ENCODE results near the gene GAL3ST1.

DNA sequence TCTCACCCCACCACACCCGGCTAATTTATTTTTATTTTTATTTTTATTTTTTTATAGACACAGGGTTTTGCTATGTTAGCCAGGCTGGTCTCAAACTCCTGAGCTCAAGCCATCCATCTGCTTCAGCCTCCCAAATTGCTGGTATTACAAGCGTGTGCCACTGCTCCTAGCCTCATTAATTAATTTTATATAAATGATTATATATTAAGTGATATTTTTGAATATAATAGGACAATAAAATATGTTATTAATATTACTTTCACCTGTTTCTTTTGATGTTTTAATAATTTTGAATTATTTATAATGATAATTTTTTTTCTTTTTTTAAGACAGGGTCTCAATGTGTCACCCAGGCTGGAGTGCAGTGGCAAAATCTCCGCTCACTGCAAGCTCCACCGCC is 66.8 kb downstream of the GAL3ST1 start:
- TF ChIP-seq, protein P1, sequence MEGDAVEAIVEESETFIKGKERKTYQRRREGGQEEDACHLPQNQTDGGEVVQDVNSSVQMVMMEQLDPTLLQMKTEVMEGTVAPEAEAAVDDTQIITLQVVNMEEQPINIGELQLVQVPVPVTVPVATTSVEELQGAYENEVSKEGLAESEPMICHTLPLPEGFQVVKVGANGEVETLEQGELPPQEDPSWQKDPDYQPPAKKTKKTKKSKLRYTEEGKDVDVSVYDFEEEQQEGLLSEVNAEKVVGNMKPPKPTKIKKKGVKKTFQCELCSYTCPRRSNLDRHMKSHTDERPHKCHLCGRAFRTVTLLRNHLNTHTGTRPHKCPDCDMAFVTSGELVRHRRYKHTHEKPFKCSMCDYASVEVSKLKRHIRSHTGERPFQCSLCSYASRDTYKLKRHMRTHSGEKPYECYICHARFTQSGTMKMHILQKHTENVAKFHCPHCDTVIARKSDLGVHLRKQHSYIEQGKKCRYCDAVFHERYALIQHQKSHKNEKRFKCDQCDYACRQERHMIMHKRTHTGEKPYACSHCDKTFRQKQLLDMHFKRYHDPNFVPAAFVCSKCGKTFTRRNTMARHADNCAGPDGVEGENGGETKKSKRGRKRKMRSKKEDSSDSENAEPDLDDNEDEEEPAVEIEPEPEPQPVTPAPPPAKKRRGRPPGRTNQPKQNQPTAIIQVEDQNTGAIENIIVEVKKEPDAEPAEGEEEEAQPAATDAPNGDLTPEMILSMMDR (IDR thresholded peaks at IDR 0.05; ENCODE audit: poor library complexity, severe bottlenecking) = no peak
- TF ChIP-seq TAF1 (IDR thresholded peaks at IDR 0.05; ENCODE audit: low read depth) (no peak), REST (IDR thresholded peaks at IDR 0.05; ENCODE audit: borderline replicate concordance) (no peak), EP300 (conservative IDR thresholded peaks at IDR 0.05; ENCODE audit: poor library complexity, severe bottlenecking) (no peak), EZH2 (IDR thresholded peaks at IDR 0.05; ENCODE audit: borderline replicate concordance, insufficient read depth, low read length, poor library complexity, severe bottlenecking) (no peak), SMC3 (conservative IDR thresholded peaks at IDR 0.05; ENCODE audit: poor library complexity) (no peak)

Measured in neural cell (in vitro differentiated cells).